ENCODE results near the gene EML5.

The EML5 gene

DNA sequence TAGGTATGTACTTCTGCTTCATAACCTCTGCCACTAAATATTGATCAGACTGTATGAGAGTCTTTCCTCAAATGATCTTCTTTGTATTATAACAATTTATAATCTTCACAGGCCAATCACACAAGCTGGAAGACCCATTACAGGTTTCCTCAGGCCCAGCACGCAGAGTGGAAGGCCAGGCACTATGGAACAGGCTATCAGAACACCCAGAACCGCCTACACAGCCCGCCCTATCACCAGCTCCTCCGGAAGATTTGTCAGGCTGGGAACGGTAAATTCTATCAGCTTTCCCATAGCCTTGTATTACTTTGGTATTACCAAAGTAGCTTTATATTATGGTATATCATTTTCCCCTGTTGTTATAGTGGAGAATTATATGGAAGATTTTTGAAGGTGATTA is 48.2 kb upstream of the EML5 start:
- Histone ChIP-seq H3K4me3 (ENCODE audit: low read depth, low read length) (no peak overlapping the region), H3K9me3 (ENCODE audit: control insufficient read depth, insufficient read depth, low read depth, low read length) (no peaks in the 10 kb centered on the region), H3K27ac (ENCODE audit: extremely low read depth, low read depth, low read length) (no peak overlapping the region), H3K36me3 (ENCODE audit: control insufficient read depth in 2 of 2, insufficient read depth in 1 of 2, low read length in 2 of 2) (peaks cover 3 to 11% of the 10 kb centered on the region in 2 experiments), H3K4me1 (ENCODE audit: control insufficient read depth, insufficient read depth, low read length) (no peaks in the 10 kb centered on the region)
- POLR2A ChIA-PET = no interaction called here
- CTCF ChIA-PET = interaction anchor here (0.6 kb wide), 1 partner anchor 48 kb away, joined by 3 read pairs; no protein-coding TSS in a partner anchor
- TF ChIP-seq ZNF302 (tag by site-specific recombination; IDR thresholded peaks at IDR 0.05; ENCODE audit: low read depth) (no peak), HOXA7 (CRISPR knock-in tag; IDR thresholded peaks at IDR 0.05; ENCODE audit: borderline replicate concordance) (no peak), GFI1B (tag by site-specific recombination; IDR thresholded peaks at IDR 0.05) (no peak), OVOL3 (tag by site-specific recombination; IDR thresholded peaks at IDR 0.05) (no peak), ZNF596 (tag by site-specific recombination; IDR thresholded peaks at IDR 0.05) (no peak), ZNF660 (tag by site-specific recombination; IDR thresholded peaks at IDR 0.05) (no peak), ZNF449 (tag by site-specific recombination; IDR thresholded peaks at IDR 0.05) (no peak), ZNF626 (tag by site-specific recombination; IDR thresholded peaks at IDR 0.05) (no peak), ZNF473 (tag by site-specific recombination; IDR thresholded peaks at IDR 0.05) (no peak), ZSCAN16 (tag by site-specific recombination; IDR thresholded peaks at IDR 0.05) (no peak), ZFP37 (tag by site-specific recombination; IDR thresholded peaks at IDR 0.05) (no peak), ZNF114 (tag by site-specific recombination; IDR thresholded peaks at IDR 0.05) (no peak), ZNF26 (tag by site-specific recombination; IDR thresholded peaks at IDR 0.05) (no peak), ZNF600 (tag by site-specific recombination; IDR thresholded peaks at IDR 0.05) (no peak)

DNA sequence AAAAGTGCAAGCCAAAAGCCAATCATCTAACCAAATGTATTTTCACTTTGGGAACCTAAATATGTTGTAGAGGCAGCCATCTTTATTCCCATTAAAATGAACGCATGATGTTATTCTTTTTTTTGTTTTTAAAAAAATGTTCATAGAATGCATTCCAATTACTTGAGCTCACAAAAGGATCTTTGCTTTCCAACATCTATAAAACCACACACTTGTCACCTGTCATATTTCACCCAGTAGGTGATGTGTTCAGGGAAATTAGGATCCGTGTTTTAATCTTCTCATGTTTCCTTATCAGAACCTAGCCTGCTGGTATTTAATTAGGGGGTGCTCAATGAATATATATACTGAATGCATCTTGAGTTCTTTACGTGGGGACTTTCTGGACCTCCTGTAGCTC is 45.3 kb upstream of the EML5 start:
- no peak overlapping the region for H3K4me3 ChIP-seq (ENCODE audit: low read depth, low read length)
- peaks cover 20% of the 10 kb centered on the region for H3K4me1 ChIP-seq (ENCODE audit: control insufficient read depth, insufficient read depth, low read length)
- no peaks in the 10 kb centered on the region for H3K9me3 ChIP-seq (ENCODE audit: control insufficient read depth, insufficient read depth, low read depth, low read length)
- peaks cover 3 to 11% of the 10 kb centered on the region in 2 experiments; a peak in 2 of 3 replicates for H3K36me3 ChIP-seq (ENCODE audit: control insufficient read depth in 2 of 2, insufficient read depth in 1 of 2, low read length in 2 of 2)
- POLR2A ChIA-PET = interaction anchor here (1.3 kb wide), 1 partner anchor 13 kb away, joined by 3 read pairs; no protein-coding TSS in a partner anchor
- no peak overlapping the region for H3K27ac ChIP-seq (ENCODE audit: extremely low read depth, low read depth, low read length)
- CTCF ChIA-PET = interaction anchor here (0.6 kb wide), 2 partner anchors 8 kb away, joined by 3 to 4 read pairs; no protein-coding TSS in a partner anchor
- no peak for TF ChIP-seq PRDM6 (tag by site-specific recombination; IDR thresholded peaks at IDR 0.05)
- 0 out of 2 replicates have a peak, but pooled peaks have one; percentile 16 for TF ChIP-seq FEZF1 (tag by site-specific recombination; IDR thresholded peaks at IDR 0.05)
- TF ChIP-seq ZNF175 (tag by site-specific recombination; IDR thresholded peaks at IDR 0.05) = no peak
- TF ChIP-seq ZNF16 (tag by site-specific recombination; IDR thresholded peaks at IDR 0.05; ENCODE audit: low read depth) = no peak
- no peak for TF ChIP-seq ZFP69B (tag by site-specific recombination; IDR thresholded peaks at IDR 0.05)
- TF ChIP-seq PRDM4 (tag by site-specific recombination; IDR thresholded peaks at IDR 0.05) = no peak
- no peak for TF ChIP-seq SP3 (tag by site-specific recombination; IDR thresholded peaks at IDR 0.05)
- no peak for TF ChIP-seq ZNF623 (tag by site-specific recombination; IDR thresholded peaks at IDR 0.05)
- no peak for TF ChIP-seq ZNF248 (tag by site-specific recombination; IDR thresholded peaks at IDR 0.05)
- TF ChIP-seq SCRT1 (tag by site-specific recombination; IDR thresholded peaks at IDR 0.05; ENCODE audit: borderline replicate concordance) = no peak
- no peak for TF ChIP-seq ZNF513 (tag by site-specific recombination; IDR thresholded peaks at IDR 0.05)
- peak; percentile 37; the same call in 1 of the 2 replicates for TF ChIP-seq ZIC2 (tag by site-specific recombination; IDR thresholded peaks at IDR 0.05)
- TF ChIP-seq, protein P1, sequence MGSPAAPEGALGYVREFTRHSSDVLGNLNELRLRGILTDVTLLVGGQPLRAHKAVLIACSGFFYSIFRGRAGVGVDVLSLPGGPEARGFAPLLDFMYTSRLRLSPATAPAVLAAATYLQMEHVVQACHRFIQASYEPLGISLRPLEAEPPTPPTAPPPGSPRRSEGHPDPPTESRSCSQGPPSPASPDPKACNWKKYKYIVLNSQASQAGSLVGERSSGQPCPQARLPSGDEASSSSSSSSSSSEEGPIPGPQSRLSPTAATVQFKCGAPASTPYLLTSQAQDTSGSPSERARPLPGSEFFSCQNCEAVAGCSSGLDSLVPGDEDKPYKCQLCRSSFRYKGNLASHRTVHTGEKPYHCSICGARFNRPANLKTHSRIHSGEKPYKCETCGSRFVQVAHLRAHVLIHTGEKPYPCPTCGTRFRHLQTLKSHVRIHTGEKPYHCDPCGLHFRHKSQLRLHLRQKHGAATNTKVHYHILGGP (tag by site-specific recombination; IDR thresholded peaks at IDR 0.05) = peak; percentile 61

All from HEK293 (cell line).